Measurements from ENCODE around the gene HK1. TPM values are rescaled to one million over a fixed set of nuclear protein-coding genes. Genes with fewer than 3 reads are reported as not detected.

HK1 gene
- total RNA-seq, 1 experiment from 2014 or later: 219 TPM

GRCh38 chr10:69434169-69434568 is 155.9 kb downstream of the HK1 start (continued):
- TF ChIP-seq MXD4 (CRISPR knock-in tag; IDR thresholded peaks at IDR 0.05; ENCODE audit: borderline replicate concordance): no peak
- TF ChIP-seq MYBL2 (CRISPR knock-in tag; IDR thresholded peaks at IDR 0.05): no peak

- peaks cover 6% of the 10 kb centered on the region; the same call in 1 of the 2 replicates for H3K4me1 Mint-ChIP-seq
- H3K9me3 Mint-ChIP-seq: peaks cover 4% of the 10 kb centered on the region; the same call in 1 of the 2 replicates
- no peak overlapping the region for H3K27ac Mint-ChIP-seq
- peaks cover 3% of the 10 kb centered on the region; the same call in 1 of the 2 replicates for H3K27me3 Mint-ChIP-seq (ENCODE audit: low read depth)
- H3K4me3 Mint-ChIP-seq: no peak overlapping the region
- H3K36me3 Mint-ChIP-seq: no peaks in the 10 kb centered on the region
- ChIA-PET CTCF (interaction anchor here (0.8 to 1.0 kb wide), 2 partner anchors 15 to 46 kb away, joined by 3 to 4 read pairs; no protein-coding TSS in a partner anchor), POLR2A (no interaction called here)
- no peak for TF ChIP-seq IRF1 (CRISPR knock-in tag; IDR thresholded peaks at IDR 0.05)
- no peak for TF ChIP-seq FOXP1 (CRISPR knock-in tag; IDR thresholded peaks at IDR 0.05; ENCODE audit: borderline replicate concordance)
- TF ChIP-seq MXD4 (CRISPR knock-in tag; IDR thresholded peaks at IDR 0.05; ENCODE audit: borderline replicate concordance): no peak
- TF ChIP-seq AR (CRISPR knock-in tag; IDR thresholded peaks at IDR 0.05): no peak
- no peak for TF ChIP-seq HMGA2 (CRISPR knock-in tag; IDR thresholded peaks at IDR 0.05)
- TF ChIP-seq, protein P1, sequence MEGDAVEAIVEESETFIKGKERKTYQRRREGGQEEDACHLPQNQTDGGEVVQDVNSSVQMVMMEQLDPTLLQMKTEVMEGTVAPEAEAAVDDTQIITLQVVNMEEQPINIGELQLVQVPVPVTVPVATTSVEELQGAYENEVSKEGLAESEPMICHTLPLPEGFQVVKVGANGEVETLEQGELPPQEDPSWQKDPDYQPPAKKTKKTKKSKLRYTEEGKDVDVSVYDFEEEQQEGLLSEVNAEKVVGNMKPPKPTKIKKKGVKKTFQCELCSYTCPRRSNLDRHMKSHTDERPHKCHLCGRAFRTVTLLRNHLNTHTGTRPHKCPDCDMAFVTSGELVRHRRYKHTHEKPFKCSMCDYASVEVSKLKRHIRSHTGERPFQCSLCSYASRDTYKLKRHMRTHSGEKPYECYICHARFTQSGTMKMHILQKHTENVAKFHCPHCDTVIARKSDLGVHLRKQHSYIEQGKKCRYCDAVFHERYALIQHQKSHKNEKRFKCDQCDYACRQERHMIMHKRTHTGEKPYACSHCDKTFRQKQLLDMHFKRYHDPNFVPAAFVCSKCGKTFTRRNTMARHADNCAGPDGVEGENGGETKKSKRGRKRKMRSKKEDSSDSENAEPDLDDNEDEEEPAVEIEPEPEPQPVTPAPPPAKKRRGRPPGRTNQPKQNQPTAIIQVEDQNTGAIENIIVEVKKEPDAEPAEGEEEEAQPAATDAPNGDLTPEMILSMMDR (IDR thresholded peaks at IDR 0.05): no peak
- no peak for TF ChIP-seq NR1H2 (CRISPR knock-in tag; IDR thresholded peaks at IDR 0.05)
- TF ChIP-seq, protein P2, sequence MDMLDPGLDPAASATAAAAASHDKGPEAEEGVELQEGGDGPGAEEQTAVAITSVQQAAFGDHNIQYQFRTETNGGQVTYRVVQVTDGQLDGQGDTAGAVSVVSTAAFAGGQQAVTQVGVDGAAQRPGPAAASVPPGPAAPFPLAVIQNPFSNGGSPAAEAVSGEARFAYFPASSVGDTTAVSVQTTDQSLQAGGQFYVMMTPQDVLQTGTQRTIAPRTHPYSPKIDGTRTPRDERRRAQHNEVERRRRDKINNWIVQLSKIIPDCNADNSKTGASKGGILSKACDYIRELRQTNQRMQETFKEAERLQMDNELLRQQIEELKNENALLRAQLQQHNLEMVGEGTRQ (CRISPR knock-in tag; IDR thresholded peaks at IDR 0.05): no peak
- no peak for TF ChIP-seq ZMAT4 (CRISPR knock-in tag; IDR thresholded peaks at IDR 0.05)
- no peak for TF ChIP-seq E2F5 (CRISPR knock-in tag; IDR thresholded peaks at IDR 0.05)
- TF ChIP-seq ATF1 (CRISPR knock-in tag; IDR thresholded peaks at IDR 0.05): no peak
- no peak for TF ChIP-seq TEAD4 (CRISPR knock-in tag; IDR thresholded peaks at IDR 0.05)
- no peak for TF ChIP-seq ZBTB21 (CRISPR knock-in tag; IDR thresholded peaks at IDR 0.05; ENCODE audit: borderline replicate concordance)
- no peak for TF ChIP-seq PRRX2 (CRISPR knock-in tag; IDR thresholded peaks at IDR 0.05)
- TF ChIP-seq, protein P3, sequence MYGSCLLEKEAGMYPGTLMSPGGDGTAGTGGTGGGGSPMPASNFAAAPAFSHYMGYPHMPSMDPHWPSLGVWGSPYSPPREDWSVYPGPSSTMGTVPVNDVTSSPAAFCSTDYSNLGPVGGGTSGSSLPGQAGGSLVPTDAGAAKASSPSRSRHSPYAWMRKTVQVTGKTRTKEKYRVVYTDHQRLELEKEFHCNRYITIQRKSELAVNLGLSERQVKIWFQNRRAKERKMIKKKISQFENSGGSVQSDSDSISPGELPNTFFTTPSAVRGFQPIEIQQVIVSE (CRISPR knock-in tag; IDR thresholded peaks at IDR 0.05; ENCODE audit: borderline replicate concordance): no peak
- no peak for TF ChIP-seq ZNF532 (CRISPR knock-in tag; IDR thresholded peaks at IDR 0.05; ENCODE audit: borderline replicate concordance)
- DNase-seq (ENCODE audit: low spot score): no peak
- ATAC-seq: no peak
Observed at GRCh38 chr10:69434926-69435325, 156.6 kb downstream of the HK1 start.
